ENCODE measurements around the gene CRAMP1.

- TF ChIP-seq, protein P1, sequence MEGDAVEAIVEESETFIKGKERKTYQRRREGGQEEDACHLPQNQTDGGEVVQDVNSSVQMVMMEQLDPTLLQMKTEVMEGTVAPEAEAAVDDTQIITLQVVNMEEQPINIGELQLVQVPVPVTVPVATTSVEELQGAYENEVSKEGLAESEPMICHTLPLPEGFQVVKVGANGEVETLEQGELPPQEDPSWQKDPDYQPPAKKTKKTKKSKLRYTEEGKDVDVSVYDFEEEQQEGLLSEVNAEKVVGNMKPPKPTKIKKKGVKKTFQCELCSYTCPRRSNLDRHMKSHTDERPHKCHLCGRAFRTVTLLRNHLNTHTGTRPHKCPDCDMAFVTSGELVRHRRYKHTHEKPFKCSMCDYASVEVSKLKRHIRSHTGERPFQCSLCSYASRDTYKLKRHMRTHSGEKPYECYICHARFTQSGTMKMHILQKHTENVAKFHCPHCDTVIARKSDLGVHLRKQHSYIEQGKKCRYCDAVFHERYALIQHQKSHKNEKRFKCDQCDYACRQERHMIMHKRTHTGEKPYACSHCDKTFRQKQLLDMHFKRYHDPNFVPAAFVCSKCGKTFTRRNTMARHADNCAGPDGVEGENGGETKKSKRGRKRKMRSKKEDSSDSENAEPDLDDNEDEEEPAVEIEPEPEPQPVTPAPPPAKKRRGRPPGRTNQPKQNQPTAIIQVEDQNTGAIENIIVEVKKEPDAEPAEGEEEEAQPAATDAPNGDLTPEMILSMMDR (IDR thresholded peaks at IDR 0.05 in 2 of 3, conservative IDR thresholded peaks at IDR 0.05 in 1 of 3; ENCODE audit: borderline replicate concordance in 1 of 3, insufficient read depth in 1 of 3, low read depth in 2 of 3, low read length in 2 of 3) = no peak
- TF ChIP-seq, protein P2, sequence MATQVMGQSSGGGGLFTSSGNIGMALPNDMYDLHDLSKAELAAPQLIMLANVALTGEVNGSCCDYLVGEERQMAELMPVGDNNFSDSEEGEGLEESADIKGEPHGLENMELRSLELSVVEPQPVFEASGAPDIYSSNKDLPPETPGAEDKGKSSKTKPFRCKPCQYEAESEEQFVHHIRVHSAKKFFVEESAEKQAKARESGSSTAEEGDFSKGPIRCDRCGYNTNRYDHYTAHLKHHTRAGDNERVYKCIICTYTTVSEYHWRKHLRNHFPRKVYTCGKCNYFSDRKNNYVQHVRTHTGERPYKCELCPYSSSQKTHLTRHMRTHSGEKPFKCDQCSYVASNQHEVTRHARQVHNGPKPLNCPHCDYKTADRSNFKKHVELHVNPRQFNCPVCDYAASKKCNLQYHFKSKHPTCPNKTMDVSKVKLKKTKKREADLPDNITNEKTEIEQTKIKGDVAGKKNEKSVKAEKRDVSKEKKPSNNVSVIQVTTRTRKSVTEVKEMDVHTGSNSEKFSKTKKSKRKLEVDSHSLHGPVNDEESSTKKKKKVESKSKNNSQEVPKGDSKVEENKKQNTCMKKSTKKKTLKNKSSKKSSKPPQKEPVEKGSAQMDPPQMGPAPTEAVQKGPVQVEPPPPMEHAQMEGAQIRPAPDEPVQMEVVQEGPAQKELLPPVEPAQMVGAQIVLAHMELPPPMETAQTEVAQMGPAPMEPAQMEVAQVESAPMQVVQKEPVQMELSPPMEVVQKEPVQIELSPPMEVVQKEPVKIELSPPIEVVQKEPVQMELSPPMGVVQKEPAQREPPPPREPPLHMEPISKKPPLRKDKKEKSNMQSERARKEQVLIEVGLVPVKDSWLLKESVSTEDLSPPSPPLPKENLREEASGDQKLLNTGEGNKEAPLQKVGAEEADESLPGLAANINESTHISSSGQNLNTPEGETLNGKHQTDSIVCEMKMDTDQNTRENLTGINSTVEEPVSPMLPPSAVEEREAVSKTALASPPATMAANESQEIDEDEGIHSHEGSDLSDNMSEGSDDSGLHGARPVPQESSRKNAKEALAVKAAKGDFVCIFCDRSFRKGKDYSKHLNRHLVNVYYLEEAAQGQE (IDR thresholded peaks at IDR 0.05; ENCODE audit: low read depth) = no peak
- TF ChIP-seq, protein P3, sequence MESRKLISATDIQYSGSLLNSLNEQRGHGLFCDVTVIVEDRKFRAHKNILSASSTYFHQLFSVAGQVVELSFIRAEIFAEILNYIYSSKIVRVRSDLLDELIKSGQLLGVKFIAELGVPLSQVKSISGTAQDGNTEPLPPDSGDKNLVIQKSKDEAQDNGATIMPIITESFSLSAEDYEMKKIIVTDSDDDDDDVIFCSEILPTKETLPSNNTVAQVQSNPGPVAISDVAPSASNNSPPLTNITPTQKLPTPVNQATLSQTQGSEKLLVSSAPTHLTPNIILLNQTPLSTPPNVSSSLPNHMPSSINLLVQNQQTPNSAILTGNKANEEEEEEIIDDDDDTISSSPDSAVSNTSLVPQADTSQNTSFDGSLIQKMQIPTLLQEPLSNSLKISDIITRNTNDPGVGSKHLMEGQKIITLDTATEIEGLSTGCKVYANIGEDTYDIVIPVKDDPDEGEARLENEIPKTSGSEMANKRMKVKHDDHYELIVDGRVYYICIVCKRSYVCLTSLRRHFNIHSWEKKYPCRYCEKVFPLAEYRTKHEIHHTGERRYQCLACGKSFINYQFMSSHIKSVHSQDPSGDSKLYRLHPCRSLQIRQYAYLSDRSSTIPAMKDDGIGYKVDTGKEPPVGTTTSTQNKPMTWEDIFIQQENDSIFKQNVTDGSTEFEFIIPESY (IDR thresholded peaks at IDR 0.05; ENCODE audit: extremely low read depth, insufficient replicate concordance, low read length) = no peak
- TF ChIP-seq, protein P4, sequence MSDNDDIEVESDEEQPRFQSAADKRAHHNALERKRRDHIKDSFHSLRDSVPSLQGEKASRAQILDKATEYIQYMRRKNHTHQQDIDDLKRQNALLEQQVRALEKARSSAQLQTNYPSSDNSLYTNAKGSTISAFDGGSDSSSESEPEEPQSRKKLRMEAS (IDR thresholded peaks at IDR 0.05) = no peak
- no peak for TF ChIP-seq POLR2AphosphoS5 (IDR thresholded peaks at IDR 0.05; ENCODE audit: low read depth, low read length)
- no peak for TF ChIP-seq POLR2A (IDR thresholded peaks at IDR 0.05; ENCODE audit: borderline replicate concordance, extremely low read depth, insufficient read depth, insufficient read length)
- no peak for TF ChIP-seq RAD21 (IDR thresholded peaks at IDR 0.05; ENCODE audit: low read depth)
- no peak for TF ChIP-seq EZH2phosphoT487 (IDR thresholded peaks at IDR 0.05; ENCODE audit: borderline replicate concordance)
- no peak for TF ChIP-seq SIN3A (IDR thresholded peaks at IDR 0.05; ENCODE audit: low read depth)
- no peak for TF ChIP-seq ZNF274 (IDR thresholded peaks at IDR 0.05; ENCODE audit: low read depth, low read length)
- no peak for TF ChIP-seq EGR1 (IDR thresholded peaks at IDR 0.05; ENCODE audit: low read depth)
- TF ChIP-seq, protein P5, sequence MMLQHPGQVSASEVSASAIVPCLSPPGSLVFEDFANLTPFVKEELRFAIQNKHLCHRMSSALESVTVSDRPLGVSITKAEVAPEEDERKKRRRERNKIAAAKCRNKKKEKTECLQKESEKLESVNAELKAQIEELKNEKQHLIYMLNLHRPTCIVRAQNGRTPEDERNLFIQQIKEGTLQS (IDR thresholded peaks at IDR 0.05) = no peak
Measured at GRCh38 chr16:1698680-1699079, 86.5 kb downstream of the CRAMP1 start.
